ENCODE measurements around the gene NBEA.
"Not testable (repeated sequence)": the region's sequence is repeated elsewhere in the genome, so short reads cannot be mapped to it uniquely, and the experiment has no call there.

The NBEA gene

DNA sequence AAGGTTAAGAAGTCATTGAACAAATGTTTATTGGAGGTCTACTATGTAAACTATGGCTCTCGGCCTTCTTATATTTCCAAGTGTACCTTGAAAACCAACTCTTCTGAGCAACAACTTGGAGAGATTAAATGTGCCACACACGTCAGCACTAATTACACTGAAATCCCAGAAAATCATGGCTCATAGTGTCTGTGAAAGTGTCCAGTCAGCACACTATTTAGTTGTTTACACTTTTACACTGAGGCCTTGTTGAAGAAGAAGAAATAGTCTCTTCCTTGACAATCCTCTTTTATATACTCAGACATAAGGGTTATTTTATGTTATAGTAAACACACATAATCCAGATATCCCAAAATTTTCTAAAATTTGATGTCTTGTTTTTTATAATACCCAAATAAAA, 30.9 kb upstream of the NBEA start:
- H3K4me3 ChIP-seq (ENCODE audit: low read depth, low read length): no peak overlapping the region
- DNase-seq (ENCODE audit: low read depth): no peak
- in situ Hi-C loops (cut with HindIII; ENCODE audit: low sequenced_read_pairs): no loop called here
- no peak for TF ChIP-seq CTCF (IDR thresholded peaks at IDR 0.05; ENCODE audit: low read depth, low read length, missing control alignments)

DNA sequence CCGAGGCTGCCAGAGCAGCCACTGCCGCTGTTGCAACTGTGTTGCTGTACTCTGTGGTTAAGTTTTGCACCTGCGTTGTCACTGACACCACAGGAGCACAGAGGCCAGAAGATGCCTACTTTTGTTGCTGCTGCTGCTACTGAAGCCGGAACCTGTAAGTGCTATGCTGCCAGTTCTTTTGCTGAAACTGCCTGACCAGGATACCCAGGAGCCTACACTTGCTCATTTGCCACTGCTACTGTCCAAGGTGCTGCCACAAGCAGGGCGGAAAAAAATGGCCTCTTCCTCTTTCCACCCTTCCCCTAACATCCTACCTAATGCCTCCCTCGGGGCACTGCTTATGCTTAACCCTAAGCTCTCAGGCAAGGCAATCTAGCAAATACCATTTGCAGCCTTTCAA, 29.0 kb upstream of the NBEA start:
- no peak overlapping the region for H3K4me3 ChIP-seq (ENCODE audit: low read depth, low read length)
- in situ Hi-C loops (cut with HindIII; ENCODE audit: low sequenced_read_pairs): no loop called here
- no peak for TF ChIP-seq CTCF (IDR thresholded peaks at IDR 0.05; ENCODE audit: low read depth, low read length, missing control alignments)
- no peak for DNase-seq (ENCODE audit: low read depth)

GRCh38 chr13:34914416-34914815, 27.7 kb upstream of the NBEA start:
- in situ Hi-C loops (cut with HindIII; ENCODE audit: low sequenced_read_pairs): no loop called here
- TF ChIP-seq CTCF (IDR thresholded peaks at IDR 0.05; ENCODE audit: low read depth, low read length, missing control alignments): no peak
- no peak for DNase-seq (ENCODE audit: low read depth)
- no peak overlapping the region for H3K4me3 ChIP-seq (ENCODE audit: low read depth, low read length)

DNA sequence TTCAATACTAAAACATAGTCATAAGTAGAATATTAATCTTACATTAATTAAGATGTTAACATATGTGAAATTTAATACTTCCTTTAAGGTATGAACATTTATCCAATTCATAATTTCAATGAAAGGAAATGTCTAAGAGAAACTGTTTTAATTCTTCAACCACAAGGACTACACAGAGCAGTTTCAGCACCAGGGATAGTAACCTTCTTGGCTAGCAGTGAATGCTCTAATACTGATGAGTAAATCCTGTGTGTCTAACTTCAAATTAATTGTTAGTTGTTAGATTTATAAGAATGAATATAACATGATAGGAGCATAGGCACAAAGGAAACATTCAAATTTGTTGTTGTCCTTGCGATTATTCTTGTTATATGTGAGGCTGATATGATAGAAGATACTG, 15.6 kb upstream of the NBEA start:
- peak; percentile 64 for DNase-seq (ENCODE audit: low read depth)
- in situ Hi-C loops (cut with HindIII; ENCODE audit: low sequenced_read_pairs): no loop called here

GRCh38 chr13:34928676-34929075, 13.4 kb upstream of the NBEA start:
- in situ Hi-C loops (cut with HindIII; ENCODE audit: low sequenced_read_pairs); H3K4me3 ChIP-seq (ENCODE audit: low read depth, low read length); DNase-seq (ENCODE audit: low read depth): not testable (repeated sequence)

More for the DNA sequence above, 15.6 kb upstream of the NBEA start:
- no peak for TF ChIP-seq CTCF (IDR thresholded peaks at IDR 0.05; ENCODE audit: low read depth, low read length, missing control alignments)
- no peak overlapping the region for H3K4me3 ChIP-seq (ENCODE audit: low read depth, low read length)

DNA sequence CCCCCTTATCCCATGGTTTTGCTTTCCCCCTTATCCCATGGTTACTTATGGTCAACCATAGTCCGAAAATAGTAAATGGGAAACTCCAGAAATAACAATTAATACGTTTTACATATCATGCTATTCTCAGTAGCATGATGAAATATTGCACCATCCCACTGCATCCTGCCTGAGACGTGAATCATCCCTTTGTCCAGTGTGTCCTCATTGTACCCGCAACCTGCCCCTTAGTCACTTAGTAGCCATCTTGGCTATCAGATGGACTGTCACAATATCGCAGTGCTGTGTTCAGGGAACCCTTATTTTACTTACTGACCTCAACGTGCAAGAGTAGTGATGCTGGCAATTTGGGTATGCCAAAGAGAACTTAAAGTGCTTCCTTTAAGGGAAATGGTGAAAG, 10.5 kb upstream of the NBEA start:
- no peak for DNase-seq (ENCODE audit: low read depth)
- TF ChIP-seq CTCF (IDR thresholded peaks at IDR 0.05; ENCODE audit: low read depth, low read length, missing control alignments): no peak
- in situ Hi-C loops (cut with HindIII; ENCODE audit: low sequenced_read_pairs): no loop called here
- no peak overlapping the region for H3K4me3 ChIP-seq (ENCODE audit: low read depth, low read length)

DNA sequence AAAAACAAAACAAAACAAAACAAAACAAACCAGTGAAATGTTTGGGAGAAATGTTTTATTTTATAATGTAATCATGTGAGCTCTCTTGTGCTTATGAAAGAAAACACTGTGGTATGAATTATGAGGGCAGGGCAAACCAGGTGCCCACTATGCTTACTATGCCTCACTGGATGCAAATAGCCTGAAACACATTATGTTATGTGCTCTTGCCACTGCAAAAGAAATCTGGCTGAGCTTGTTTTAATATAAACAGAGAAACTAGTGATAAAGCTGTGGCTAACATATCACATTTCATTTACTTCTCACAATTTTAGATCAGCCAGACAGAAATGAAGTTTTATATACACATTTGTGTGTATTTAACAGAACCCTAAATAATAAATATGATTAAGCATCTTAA, 8.7 kb upstream of the NBEA start:
- no peak for DNase-seq (ENCODE audit: low read depth)
- TF ChIP-seq CTCF (IDR thresholded peaks at IDR 0.05; ENCODE audit: low read depth, low read length, missing control alignments): no peak
- no peak overlapping the region for H3K4me3 ChIP-seq (ENCODE audit: low read depth, low read length)
- in situ Hi-C loops (cut with HindIII; ENCODE audit: low sequenced_read_pairs): no loop called here
